ENCODE measurements around the gene KCNN1.
"Not testable (repeated sequence)": the region's sequence is repeated elsewhere in the genome, so short reads cannot be mapped to it uniquely, and the experiment has no call there.

DNA sequence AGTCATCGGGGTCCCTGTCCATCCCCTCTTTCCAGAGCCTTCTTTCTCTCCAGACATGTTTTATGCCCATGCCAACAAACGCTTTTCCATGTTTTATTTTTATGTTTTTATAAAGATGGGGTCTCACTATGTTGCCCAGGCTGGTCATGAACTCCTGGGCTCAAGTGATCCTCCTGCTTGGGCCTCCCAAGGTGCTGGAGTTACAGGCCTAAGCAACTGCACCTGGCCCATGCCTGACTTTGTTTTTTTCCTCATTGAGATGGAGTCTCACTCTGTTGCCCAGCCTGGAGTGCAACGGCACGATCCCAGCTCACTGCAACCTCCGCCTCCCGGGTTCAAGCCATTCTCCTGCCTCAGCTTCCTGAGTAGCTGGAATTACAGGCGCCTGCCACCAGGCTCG is 19.7 kb downstream of the KCNN1 start:
- TF ChIP-seq, protein P1, sequence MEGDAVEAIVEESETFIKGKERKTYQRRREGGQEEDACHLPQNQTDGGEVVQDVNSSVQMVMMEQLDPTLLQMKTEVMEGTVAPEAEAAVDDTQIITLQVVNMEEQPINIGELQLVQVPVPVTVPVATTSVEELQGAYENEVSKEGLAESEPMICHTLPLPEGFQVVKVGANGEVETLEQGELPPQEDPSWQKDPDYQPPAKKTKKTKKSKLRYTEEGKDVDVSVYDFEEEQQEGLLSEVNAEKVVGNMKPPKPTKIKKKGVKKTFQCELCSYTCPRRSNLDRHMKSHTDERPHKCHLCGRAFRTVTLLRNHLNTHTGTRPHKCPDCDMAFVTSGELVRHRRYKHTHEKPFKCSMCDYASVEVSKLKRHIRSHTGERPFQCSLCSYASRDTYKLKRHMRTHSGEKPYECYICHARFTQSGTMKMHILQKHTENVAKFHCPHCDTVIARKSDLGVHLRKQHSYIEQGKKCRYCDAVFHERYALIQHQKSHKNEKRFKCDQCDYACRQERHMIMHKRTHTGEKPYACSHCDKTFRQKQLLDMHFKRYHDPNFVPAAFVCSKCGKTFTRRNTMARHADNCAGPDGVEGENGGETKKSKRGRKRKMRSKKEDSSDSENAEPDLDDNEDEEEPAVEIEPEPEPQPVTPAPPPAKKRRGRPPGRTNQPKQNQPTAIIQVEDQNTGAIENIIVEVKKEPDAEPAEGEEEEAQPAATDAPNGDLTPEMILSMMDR (IDR thresholded peaks at IDR 0.05): not testable (repeated sequence)
- TF ChIP-seq POLR2AphosphoS5, EP300, POLR2A (IDR thresholded peaks at IDR 0.05): not testable (repeated sequence)
